ENCODE data around the gene TOR1AIP2. TPM values are rescaled to one million over a fixed set of nuclear protein-coding genes. Genes with fewer than 3 reads are reported as not detected.

Gene TOR1AIP2
- total RNA-seq, 1 donor from 2014 or later = 92.0 TPM

DNA sequence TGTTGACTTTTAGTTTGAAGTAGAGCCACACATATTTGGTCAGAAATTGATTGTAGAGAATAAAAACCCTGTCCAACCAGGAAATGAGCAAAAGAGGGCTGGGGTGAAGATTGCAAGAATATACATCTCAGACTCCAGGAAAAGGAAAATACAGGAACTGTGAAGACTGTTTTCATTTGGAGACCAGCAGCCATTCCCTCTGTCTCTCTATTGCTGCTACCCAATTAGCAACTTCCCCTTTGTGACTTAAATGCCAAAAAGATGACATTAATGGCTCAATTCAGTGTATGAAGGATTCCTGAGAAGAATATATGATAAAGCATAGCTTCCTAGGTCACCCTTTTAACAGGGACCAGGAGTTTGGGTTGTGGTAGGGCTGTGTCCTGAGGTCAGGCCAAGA is 45.4 kb upstream of the TOR1AIP2 start:
- DNase-seq (no peak), ATAC-seq (no peak)
- TF ChIP-seq, protein P1, sequence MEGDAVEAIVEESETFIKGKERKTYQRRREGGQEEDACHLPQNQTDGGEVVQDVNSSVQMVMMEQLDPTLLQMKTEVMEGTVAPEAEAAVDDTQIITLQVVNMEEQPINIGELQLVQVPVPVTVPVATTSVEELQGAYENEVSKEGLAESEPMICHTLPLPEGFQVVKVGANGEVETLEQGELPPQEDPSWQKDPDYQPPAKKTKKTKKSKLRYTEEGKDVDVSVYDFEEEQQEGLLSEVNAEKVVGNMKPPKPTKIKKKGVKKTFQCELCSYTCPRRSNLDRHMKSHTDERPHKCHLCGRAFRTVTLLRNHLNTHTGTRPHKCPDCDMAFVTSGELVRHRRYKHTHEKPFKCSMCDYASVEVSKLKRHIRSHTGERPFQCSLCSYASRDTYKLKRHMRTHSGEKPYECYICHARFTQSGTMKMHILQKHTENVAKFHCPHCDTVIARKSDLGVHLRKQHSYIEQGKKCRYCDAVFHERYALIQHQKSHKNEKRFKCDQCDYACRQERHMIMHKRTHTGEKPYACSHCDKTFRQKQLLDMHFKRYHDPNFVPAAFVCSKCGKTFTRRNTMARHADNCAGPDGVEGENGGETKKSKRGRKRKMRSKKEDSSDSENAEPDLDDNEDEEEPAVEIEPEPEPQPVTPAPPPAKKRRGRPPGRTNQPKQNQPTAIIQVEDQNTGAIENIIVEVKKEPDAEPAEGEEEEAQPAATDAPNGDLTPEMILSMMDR (IDR thresholded peaks at IDR 0.05) = no peak
- peaks cover 27% of the 10 kb centered on the region for H3K36me3 ChIP-seq
- intact Hi-C loops (cut with DNase I) = no loop called here
- no peak overlapping the region for H3K27ac ChIP-seq
- no peaks in the 10 kb centered on the region for H3K9me3 ChIP-seq
- no peaks in the 10 kb centered on the region for H3K4me1 ChIP-seq
- no peak overlapping the region for H3K4me3 ChIP-seq
- no peaks in the 10 kb centered on the region for H3K27me3 ChIP-seq (ENCODE audit: low read depth)

DNA sequence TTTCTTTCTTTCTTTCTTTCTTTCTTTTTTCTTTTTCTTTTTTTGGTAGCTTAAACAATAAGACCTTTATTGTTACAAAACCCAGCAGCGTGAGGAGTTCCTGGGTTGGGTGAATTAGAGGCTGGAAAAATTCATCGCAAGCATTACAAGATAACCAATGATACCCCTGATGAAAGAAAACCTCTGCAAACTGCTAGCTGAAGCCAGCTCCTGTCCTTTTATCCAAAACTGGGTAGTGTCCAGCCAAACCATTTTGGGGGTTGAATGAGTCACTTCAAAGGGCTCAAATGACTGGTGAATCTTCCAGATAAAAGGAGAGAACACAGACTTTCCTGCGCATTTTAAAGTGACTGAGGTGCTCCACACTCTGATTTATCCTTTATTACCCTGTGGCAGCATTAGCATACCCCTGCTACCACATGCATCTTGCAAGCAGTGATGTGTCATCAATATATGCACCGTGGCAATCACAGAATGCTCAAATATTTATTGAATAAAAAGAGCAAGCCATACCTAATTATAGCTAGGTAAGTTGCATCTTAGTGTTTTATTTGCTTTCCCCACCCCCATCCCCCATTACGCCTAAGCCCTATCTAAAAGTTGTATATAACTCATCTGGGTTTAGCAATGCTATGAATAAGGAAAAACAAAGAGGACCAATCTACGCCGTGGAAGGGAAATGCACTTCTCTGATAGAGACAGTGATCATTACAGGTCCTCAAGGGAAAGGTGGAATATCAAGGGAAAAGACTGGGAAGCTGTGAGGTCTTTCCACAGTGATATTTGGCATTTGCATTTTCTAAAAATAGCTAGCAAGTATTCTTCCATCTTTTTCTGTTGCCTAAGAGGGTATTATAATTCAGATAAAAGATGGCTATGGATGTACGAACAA is 44.6 kb upstream of the TOR1AIP2 start:
- intact Hi-C loops (cut with DNase I) = no loop called here
- no peaks in the 10 kb centered on the region for H3K9me3 ChIP-seq
- peaks cover 35% of the 10 kb centered on the region for H3K36me3 ChIP-seq
- no peak overlapping the region for H3K4me3 ChIP-seq
- TF ChIP-seq, protein P1 (IDR thresholded peaks at IDR 0.05) = no peak
- DNase-seq (no peak), ATAC-seq (no peak)
- H3K27me3 ChIP-seq (ENCODE audit: low read depth) = no peaks in the 10 kb centered on the region
- H3K27ac ChIP-seq = no peak overlapping the region
- H3K4me1 ChIP-seq = no peaks in the 10 kb centered on the region

DNA sequence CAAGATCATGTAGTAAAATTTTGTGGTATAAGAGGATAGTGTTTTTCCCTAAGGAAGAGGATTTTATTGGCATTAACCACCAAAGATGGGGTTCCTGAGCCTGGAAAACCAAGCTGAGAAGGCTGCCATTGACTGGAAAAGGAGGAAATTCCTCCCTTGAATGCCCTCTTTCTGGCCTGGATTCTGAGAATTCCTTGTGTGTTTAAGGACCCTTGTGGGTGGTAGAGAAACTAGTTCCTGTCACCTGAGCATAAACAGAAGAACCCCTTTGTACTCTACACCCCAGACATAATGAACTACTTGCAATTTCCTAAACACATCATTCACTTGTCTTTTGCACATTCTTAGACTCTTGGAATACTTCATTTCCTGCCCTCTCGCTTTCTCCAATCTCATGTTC is 43.9 kb upstream of the TOR1AIP2 start:
- Histone ChIP-seq H3K4me3 (no peak overlapping the region), H3K27me3 (ENCODE audit: low read depth) (no peaks in the 10 kb centered on the region), H3K9me3 (no peaks in the 10 kb centered on the region), H3K27ac (no peak overlapping the region), H3K4me1 (no peaks in the 10 kb centered on the region), H3K36me3 (peaks cover 42% of the 10 kb centered on the region)
- no peak for DNase-seq
- no peak for ATAC-seq
- intact Hi-C loops (cut with DNase I) = no loop called here
- TF ChIP-seq, protein P1 (IDR thresholded peaks at IDR 0.05) = no peak

DNA sequence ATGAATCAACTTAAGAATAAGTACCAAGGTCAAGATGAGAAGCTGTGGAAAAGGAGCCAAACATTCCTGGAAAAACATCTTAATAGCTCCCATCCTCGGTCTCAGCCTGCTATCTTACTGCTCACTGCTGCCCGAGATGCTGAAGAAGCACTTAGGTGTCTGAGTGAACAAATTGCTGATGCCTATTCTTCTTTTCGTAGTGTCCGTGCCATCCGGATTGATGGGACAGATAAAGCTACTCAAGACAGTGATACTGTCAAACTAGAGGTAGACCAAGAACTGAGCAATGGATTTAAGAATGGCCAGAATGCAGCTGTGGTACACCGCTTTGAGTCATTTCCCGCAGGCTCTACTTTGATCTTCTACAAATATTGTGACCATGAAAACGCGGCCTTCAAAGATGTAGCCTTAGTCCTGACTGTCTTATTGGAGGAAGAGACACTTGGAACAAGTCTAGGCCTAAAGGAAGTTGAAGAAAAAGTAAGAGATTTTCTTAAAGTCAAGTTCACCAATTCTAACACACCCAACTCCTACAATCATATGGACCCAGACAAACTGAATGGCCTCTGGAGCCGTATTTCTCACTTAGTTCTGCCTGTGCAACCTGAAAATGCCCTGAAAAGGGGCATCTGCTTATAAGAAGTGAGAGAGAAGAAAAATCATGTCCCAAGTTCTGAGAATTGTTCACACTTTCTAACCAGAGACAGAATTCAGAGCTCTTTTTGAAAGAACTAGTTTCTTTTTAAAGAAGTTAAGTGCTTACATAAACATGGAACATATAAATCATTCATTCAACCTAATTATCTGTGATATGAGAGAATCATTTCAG is 40.2 kb upstream of the TOR1AIP2 start:
- Histone ChIP-seq H3K4me3 (no peak overlapping the region), H3K27ac (no peak overlapping the region), H3K4me1 (no peaks in the 10 kb centered on the region), H3K27me3 (ENCODE audit: low read depth) (no peaks in the 10 kb centered on the region), H3K9me3 (no peaks in the 10 kb centered on the region), H3K36me3 (peaks cover 79% of the 10 kb centered on the region)
- DNase-seq (no peak), ATAC-seq (no peak)
- TF ChIP-seq, protein P1 (IDR thresholded peaks at IDR 0.05) = no peak
- intact Hi-C loops (cut with DNase I) = no loop called here

DNA sequence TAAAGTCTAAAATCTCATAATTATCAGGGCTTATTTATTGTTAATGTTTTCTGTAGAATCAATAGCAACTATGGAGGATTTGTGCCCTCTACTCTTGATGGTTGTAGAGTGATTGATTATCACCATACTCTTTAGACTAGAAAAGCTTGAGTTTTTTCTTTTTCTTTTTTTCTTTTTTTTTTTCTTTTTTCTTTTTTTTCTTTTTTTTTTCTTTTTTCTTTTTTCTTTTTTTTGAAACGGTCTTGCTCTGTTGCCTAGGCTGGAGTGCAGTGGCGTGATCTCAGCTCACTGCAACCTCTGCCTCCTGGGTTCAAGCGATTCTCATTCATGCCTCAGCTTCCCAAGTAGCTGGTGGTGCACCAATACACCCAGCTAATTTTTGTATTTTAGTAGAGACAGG is 34.2 kb upstream of the TOR1AIP2 start:
- intact Hi-C loops (cut with DNase I) = no loop called here
- TF ChIP-seq, protein P1 (IDR thresholded peaks at IDR 0.05) = no peak
- H3K27me3 ChIP-seq (ENCODE audit: low read depth) = no peaks in the 10 kb centered on the region
- H3K27ac ChIP-seq = no peak overlapping the region
- H3K36me3 ChIP-seq = peaks cover 94% of the 10 kb centered on the region
- no peak for DNase-seq
- no peak for ATAC-seq
- H3K4me3 ChIP-seq = no peak overlapping the region
- no peaks in the 10 kb centered on the region for H3K9me3 ChIP-seq
- H3K4me1 ChIP-seq = no peaks in the 10 kb centered on the region

All from lower lobe of right lung (tissue), 2 donors.